PC-3 (cell line): ENCODE results near the gene VCAN. TPM values are rescaled to one million over a fixed set of nuclear protein-coding genes. Genes with fewer than 3 reads are reported as not detected.

Experiments
- ATAC-seq: fragments of 200-7000 bp; cut with Tn5 transposase; 2 replicates; pipeline ENCODE4 v1.9.1; 2020; ENCODE audit warnings: mild to moderate bottlenecking, moderate library complexity
- BruUV-seq: library from RNA; stranded (reverse); fragments of 400-500 nt; replicated peaks from 2 replicates; lab custom pipeline; 2021; lab: Mats Ljungman, UMichigan
- CTCF ChIA-PET: fragments of 300-600 bp; sonication (Branson Sonifier 250); formaldehyde crosslinking; loops from one replicate; lab custom pipeline; 2022; ENCODE audit warnings: antibody characterized with exemption; lab: Charles Lee
- POLR2A ChIA-PET: fragments of 300-600 bp; sonication (Branson Sonifier 250); formaldehyde crosslinking; loops from one replicate; lab custom pipeline; 2022; ENCODE audit warnings: antibody characterized with exemption; ENCODE audit not compliant: unreplicated experiment; lab: Charles Lee
- DNase-seq: peaks from one replicate; pipeline ENCODE4 v3.0.0-alpha.2; 2015
- H2AFZ ChIP-seq: fragments of 300-600 bp; sonication (generic); 2 replicates; pipeline ENCODE4 v1.6.0; 2016; ENCODE audit warnings: antibody characterized with exemption, low read length
- H3F3A ChIP-seq: fragments of 300-600 bp; sonication (generic); one replicate; pipeline ENCODE4 v1.6.0; 2017; ENCODE audit warnings: antibody characterized with exemption, low read length, control low read depth, mild to moderate bottlenecking; ENCODE audit not compliant: unreplicated experiment
- H3K27ac ChIP-seq: fragments of 300-600 bp; sonication (generic); 2 replicates; pipeline ENCODE4 v1.5.1; 2016; ENCODE audit warnings: mild to moderate bottlenecking, low read length
- H3K27me3 ChIP-seq: fragments of 300-600 bp; sonication (generic); 2 replicates; pipeline ENCODE4 v1.6.1; 2016; ENCODE audit warnings: low read length, mixed read lengths
- H3K36me3 ChIP-seq: fragments of 300-600 bp; sonication (generic); 2 replicates; pipeline ENCODE4 v1.6.1; 2016; ENCODE audit warnings: low read depth, mixed run types, low read length, mixed read lengths
- H3K4me1 ChIP-seq: fragments of 300-600 bp; sonication (generic); 2 replicates; pipeline ENCODE4 v1.5.1; 2016; ENCODE audit warnings: low read length; ENCODE audit not compliant: insufficient read depth
- H3K4me2 ChIP-seq: fragments of 300-600 bp; sonication (generic); 2 replicates; pipeline ENCODE4 v1.6.0; 2016; ENCODE audit warnings: low read length
- H3K4me3 ChIP-seq: fragments of 300-600 bp; sonication (generic); 2 replicates; pipeline ENCODE4 v1.5.1; 2016; ENCODE audit warnings: mild to moderate bottlenecking, low read length, mixed read lengths
- H3K79me2 ChIP-seq: fragments of 300-600 bp; sonication (generic); 2 replicates; pipeline ENCODE4 v1.6.1; 2017; ENCODE audit warnings: low read length, mixed read lengths
- H3K9ac ChIP-seq: fragments of 300-600 bp; sonication (generic); 2 replicates; pipeline ENCODE4 v1.6.0; 2016; ENCODE audit warnings: mild to moderate bottlenecking, low read length
- H3K9me2 ChIP-seq: fragments of 300-600 bp; sonication (generic); replicated peaks from 2 replicates; pipeline ENCODE4 v1.6.1; 2016; ENCODE audit warnings: mixed run types, low read length, mixed read lengths
- H3K9me3 ChIP-seq: fragments of 300-600 bp; sonication (generic); 2 replicates; pipeline ENCODE4 v1.6.1; 2016; ENCODE audit warnings: low read length, mixed read lengths
- H4K20me1 ChIP-seq: fragments of 300-600 bp; sonication (generic); 2 replicates; pipeline ENCODE4 v1.6.1; 2016; ENCODE audit warnings: low read length, mixed read lengths
- CTCF ChIP-seq: fragments of 300-600 bp; sonication (generic); conservative IDR thresholded peaks from 2 replicates; pipeline ENCODE4 v1.5.1; 2017; ENCODE audit warnings: antibody characterized with exemption, low read depth, mild to moderate bottlenecking, low read length
- EZH2 ChIP-seq: fragments of 300-600 bp; sonication (generic); IDR thresholded peaks from one replicate; pipeline ENCODE4 v1.6.1; 2017; ENCODE audit warnings: antibody characterized with exemption, mild to moderate bottlenecking, low read length; ENCODE audit not compliant: unreplicated experiment
- EZH2phosphoT487 ChIP-seq: fragments of 300-600 bp; sonication (generic); IDR thresholded peaks from 2 replicates; pipeline ENCODE4 v1.6.1; 2018; ENCODE audit warnings: mild to moderate bottlenecking, antibody characterized with exemption, low read length, borderline replicate concordance
- intact Hi-C: fragments of 100-400 bp; cut with micrococcal nuclease; formaldehyde crosslinking; loops from 2 replicates; pipeline ENCODE4 v1.9.0; 2023
- total RNA-seq: library from RNA; depleted of rRNA; stranded (reverse); fragments of >200 nt; gene quantifications from 2 replicates; pipeline ENCODE4 v1.2.3, GENCODE V29; 2014

The VCAN gene
- total RNA-seq, 1 experiment from 2014 or later, result 6.2 TPM

- ATAC-seq, result no peak
These were observed 67.4 kb downstream of the VCAN start for GRCh38 chr5:83538786-83539462.

GRCh38 chr5:83539463-83539790, 67.9 kb downstream of the VCAN start:
- BruUV-seq, result no TSS peak
- Histone ChIP-seq H3K27ac (no peak overlapping the region), H3K4me2 (no peak overlapping the region), H4K20me1 (no peaks in the 10 kb centered on the region), H3K36me3 (no peaks in the 10 kb centered on the region), H3K4me3 (no peak overlapping the region), H2AFZ (no peak overlapping the region), H3K27me3 (no peaks in the 10 kb centered on the region), H3K9me2 (no peaks in the 10 kb centered on the region), H3K4me1 (no peaks in the 10 kb centered on the region), H3K9ac (no peak overlapping the region), H3F3A (no peaks in the 10 kb centered on the region), H3K9me3 (no peaks in the 10 kb centered on the region), H3K79me2 (no peaks in the 10 kb centered on the region)
- intact Hi-C loops, result no loop called here
- DNase-seq, result no peak
- POLR2A ChIA-PET, result interaction anchor here (0.6 kb wide), 1 partner anchor 17 kb away, joined by 3 read pairs; no protein-coding TSS in a partner anchor
- no peak for ATAC-seq
- CTCF ChIA-PET, result no interaction called here
- TF ChIP-seq EZH2phosphoT487 (no peak), CTCF (no peak), EZH2 (no peak)

More at GRCh38 chr5:83538786-83539462, 67.4 kb downstream of the VCAN start:
- no peaks in the 10 kb centered on the region for H3K79me2 ChIP-seq
- H3K9me2 ChIP-seq, result no peaks in the 10 kb centered on the region
- H3K27me3 ChIP-seq, result no peaks in the 10 kb centered on the region
- H2AFZ ChIP-seq, result no peak overlapping the region
- intact Hi-C loops, result no loop called here
- TF ChIP-seq EZH2phosphoT487, result no peak
- TF ChIP-seq CTCF, result no peak
- no peak for TF ChIP-seq EZH2
- no peaks in the 10 kb centered on the region for H3K9me3 ChIP-seq
- no peaks in the 10 kb centered on the region for H3K36me3 ChIP-seq
- no TSS peak for BruUV-seq
- no peak overlapping the region for H3K27ac ChIP-seq
- H3K9ac ChIP-seq, result no peak overlapping the region
- POLR2A ChIA-PET, result interaction anchor here (0.6 kb wide), 1 partner anchor 17 kb away, joined by 3 read pairs; no protein-coding TSS in a partner anchor
- CTCF ChIA-PET, result no interaction called here
- H3K4me2 ChIP-seq, result no peak overlapping the region
- H3F3A ChIP-seq, result no peaks in the 10 kb centered on the region
- no peak overlapping the region for H3K4me3 ChIP-seq
- H3K4me1 ChIP-seq, result no peaks in the 10 kb centered on the region
- H4K20me1 ChIP-seq, result no peaks in the 10 kb centered on the region
- DNase-seq, result no peak

GRCh38 chr5:83540105-83540504, 68.6 kb downstream of the VCAN start:
- POLR2A ChIA-PET, result no interaction called here
- Histone ChIP-seq H3F3A (no peaks in the 10 kb centered on the region), H3K4me2 (no peak overlapping the region), H3K9ac (no peak overlapping the region), H4K20me1 (no peaks in the 10 kb centered on the region), H3K4me1 (no peaks in the 10 kb centered on the region), H3K79me2 (no peaks in the 10 kb centered on the region), H2AFZ (no peak overlapping the region), H3K9me2 (no peaks in the 10 kb centered on the region), H3K4me3 (no peak overlapping the region), H3K27me3 (no peaks in the 10 kb centered on the region), H3K36me3 (no peaks in the 10 kb centered on the region), H3K27ac (no peak overlapping the region), H3K9me3 (no peaks in the 10 kb centered on the region)
- ATAC-seq (no peak), DNase-seq (no peak)
- BruUV-seq, result no TSS peak
- CTCF ChIA-PET, result no interaction called here
- intact Hi-C loops, result no loop called here
- TF ChIP-seq CTCF (no peak), EZH2phosphoT487 (no peak), EZH2 (no peak)
